Glomerular endothelial cell (primary cell): Measurements from ENCODE around the gene HNRNPF. TPM values are rescaled to one million over a fixed set of nuclear protein-coding genes. Genes with fewer than 3 reads are reported as not detected.

ENCODE experiments used
- DNase-seq: peaks from one replicate; pipeline ENCODE4 v3.0.0-alpha.2; 2011; ENCODE audit warnings: low read depth, low spot score; ENCODE audit errors: extremely low read depth
- total RNA-seq: library from RNA; depleted of rRNA; stranded (reverse); fragments of >200 nt; gene quantifications from 2 replicates; pipeline ENCODE4 v1.2.3, GENCODE V29; 2015

Gene HNRNPF
- total RNA-seq, 1 donor from 2014 or later = 203 TPM

GRCh38 chr10:43380610-43381222 is 28.3 kb downstream of the HNRNPF start:
- no peak for DNase-seq

GRCh38 chr10:43377424-43377883 is 31.5 kb downstream of the HNRNPF start:
- DNase-seq = no peak

- DNase-seq = no peak
Observed at GRCh38 chr10:43376828-43377423, 32.1 kb downstream of the HNRNPF start.

- no peak for DNase-seq
Observed at GRCh38 chr10:43376046-43376635, 32.8 kb downstream of the HNRNPF start.

GRCh38 chr10:43375401-43376020 is 33.5 kb downstream of the HNRNPF start:
- no peak for DNase-seq

GRCh38 chr10:43374194-43374593 is 34.8 kb downstream of the HNRNPF start:
- DNase-seq = no peak

- no peak for DNase-seq
Observed at GRCh38 chr10:43373461-43373860, 35.5 kb downstream of the HNRNPF start.

- DNase-seq = no peak
Observed at GRCh38 chr10:43372765-43373361, 36.1 kb downstream of the HNRNPF start.

- no peak for DNase-seq
Observed at GRCh38 chr10:43371418-43371817, 37.6 kb downstream of the HNRNPF start, which contains the start of gene FXYD4. FXYD4 (plus strand) TSS chr10:43371636; CDS start chr10:43373747, 2,111 bp downstream.

- DNase-seq = no peak
Observed at GRCh38 chr10:43370671-43371215, 38.2 kb downstream of the HNRNPF start.

GRCh38 chr10:43369921-43370320 is 39.1 kb downstream of the HNRNPF start:
- DNase-seq = no peak

- DNase-seq = no peak
Observed at GRCh38 chr10:43365001-43365400, 44.0 kb downstream of the HNRNPF start.

GRCh38 chr10:43362191-43362839 is 46.7 kb downstream of the HNRNPF start:
- DNase-seq = peak; percentile 33

- DNase-seq = no peak
Observed at GRCh38 chr10:43361547-43362190, 47.3 kb downstream of the HNRNPF start.

GRCh38 chr10:43360086-43360485 is 48.9 kb downstream of the HNRNPF start:
- DNase-seq = no peak

GRCh38 chr10:43355749-43356371 is 53.1 kb downstream of the HNRNPF start:
- no peak for DNase-seq

- DNase-seq = no peak
Observed at GRCh38 chr10:43354879-43355380, 54.1 kb downstream of the HNRNPF start.

- DNase-seq = no peak
Observed at GRCh38 chr10:43354330-43354635, 54.7 kb downstream of the HNRNPF start.

- no peak for DNase-seq
Observed at GRCh38 chr10:43353495-43354329, 55.3 kb downstream of the HNRNPF start.
